ENCODE data around the gene ZNF544.

DNA sequence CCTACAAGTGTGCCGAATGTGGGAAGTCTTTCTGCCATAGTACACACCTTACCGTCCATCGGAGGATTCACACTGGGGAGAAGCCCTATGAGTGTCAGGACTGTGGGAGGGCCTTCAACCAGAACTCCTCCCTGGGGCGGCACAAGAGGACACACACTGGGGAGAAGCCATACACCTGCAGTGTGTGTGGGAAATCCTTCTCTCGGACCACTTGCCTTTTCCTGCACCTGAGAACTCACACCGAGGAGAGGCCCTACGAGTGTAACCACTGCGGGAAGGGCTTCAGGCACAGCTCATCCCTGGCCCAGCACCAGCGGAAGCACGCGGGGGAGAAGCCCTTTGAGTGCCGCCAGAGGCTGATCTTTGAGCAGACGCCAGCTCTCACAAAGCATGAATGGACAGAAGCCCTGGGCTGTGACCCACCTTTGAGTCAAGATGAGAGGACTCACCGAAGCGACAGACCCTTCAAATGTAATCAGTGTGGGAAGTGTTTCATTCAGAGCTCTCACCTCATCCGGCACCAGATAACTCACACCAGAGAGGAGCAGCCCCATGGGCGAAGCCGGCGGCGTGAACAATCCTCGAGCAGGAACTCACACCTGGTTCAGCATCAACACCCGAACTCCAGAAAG is 66.1 kb downstream of the ZNF544 start:
- TF ChIP-seq EZH2 (optimal IDR thresholded peaks at IDR 0.05; ENCODE audit: low read depth, low read length) = no peak
- TF ChIP-seq, protein P1, sequence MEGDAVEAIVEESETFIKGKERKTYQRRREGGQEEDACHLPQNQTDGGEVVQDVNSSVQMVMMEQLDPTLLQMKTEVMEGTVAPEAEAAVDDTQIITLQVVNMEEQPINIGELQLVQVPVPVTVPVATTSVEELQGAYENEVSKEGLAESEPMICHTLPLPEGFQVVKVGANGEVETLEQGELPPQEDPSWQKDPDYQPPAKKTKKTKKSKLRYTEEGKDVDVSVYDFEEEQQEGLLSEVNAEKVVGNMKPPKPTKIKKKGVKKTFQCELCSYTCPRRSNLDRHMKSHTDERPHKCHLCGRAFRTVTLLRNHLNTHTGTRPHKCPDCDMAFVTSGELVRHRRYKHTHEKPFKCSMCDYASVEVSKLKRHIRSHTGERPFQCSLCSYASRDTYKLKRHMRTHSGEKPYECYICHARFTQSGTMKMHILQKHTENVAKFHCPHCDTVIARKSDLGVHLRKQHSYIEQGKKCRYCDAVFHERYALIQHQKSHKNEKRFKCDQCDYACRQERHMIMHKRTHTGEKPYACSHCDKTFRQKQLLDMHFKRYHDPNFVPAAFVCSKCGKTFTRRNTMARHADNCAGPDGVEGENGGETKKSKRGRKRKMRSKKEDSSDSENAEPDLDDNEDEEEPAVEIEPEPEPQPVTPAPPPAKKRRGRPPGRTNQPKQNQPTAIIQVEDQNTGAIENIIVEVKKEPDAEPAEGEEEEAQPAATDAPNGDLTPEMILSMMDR (IDR thresholded peaks at IDR 0.05; ENCODE audit: low read length) = no peak
